ENCODE data around the gene CHAT. TPM values are rescaled to one million over a fixed set of nuclear protein-coding genes. Genes with fewer than 3 reads are reported as not detected.

The CHAT gene
- total RNA-seq, 1 experiment from 2014 or later: not detected

DNA sequence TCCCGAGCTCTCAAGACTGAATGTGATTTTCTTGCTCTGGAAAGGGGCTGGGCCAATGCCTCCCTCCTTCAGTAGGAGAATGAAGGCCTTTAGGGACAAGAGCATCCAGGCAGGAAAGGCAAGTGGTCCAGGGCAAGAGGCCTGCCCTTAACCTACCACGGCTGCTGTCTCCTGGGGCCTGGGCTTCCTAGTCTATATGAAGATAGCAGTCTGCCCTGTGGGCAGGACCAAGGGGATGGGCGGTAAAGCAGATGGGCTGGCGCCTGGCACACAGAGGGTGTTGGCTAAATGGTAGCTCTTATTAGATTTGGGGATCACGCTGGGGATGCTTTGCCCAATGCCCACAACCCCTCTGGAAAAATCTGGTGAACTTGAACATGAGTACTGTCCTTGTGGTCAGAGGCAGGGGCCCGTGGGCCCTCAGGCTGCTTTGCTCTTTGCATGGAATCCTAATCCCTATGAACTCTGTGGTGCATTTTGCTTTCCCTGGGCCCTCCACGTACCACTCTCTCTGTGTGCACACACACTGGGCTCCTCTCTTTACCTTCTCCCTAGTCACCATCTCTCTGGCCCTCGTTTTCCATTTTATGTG lies 20.3 kb downstream of the CHAT start:
- H2BK20ac ChIP-seq (ENCODE audit: low read depth, low read length, poor library complexity, severe bottlenecking): no peak overlapping the region
- TF ChIP-seq, protein P1, sequence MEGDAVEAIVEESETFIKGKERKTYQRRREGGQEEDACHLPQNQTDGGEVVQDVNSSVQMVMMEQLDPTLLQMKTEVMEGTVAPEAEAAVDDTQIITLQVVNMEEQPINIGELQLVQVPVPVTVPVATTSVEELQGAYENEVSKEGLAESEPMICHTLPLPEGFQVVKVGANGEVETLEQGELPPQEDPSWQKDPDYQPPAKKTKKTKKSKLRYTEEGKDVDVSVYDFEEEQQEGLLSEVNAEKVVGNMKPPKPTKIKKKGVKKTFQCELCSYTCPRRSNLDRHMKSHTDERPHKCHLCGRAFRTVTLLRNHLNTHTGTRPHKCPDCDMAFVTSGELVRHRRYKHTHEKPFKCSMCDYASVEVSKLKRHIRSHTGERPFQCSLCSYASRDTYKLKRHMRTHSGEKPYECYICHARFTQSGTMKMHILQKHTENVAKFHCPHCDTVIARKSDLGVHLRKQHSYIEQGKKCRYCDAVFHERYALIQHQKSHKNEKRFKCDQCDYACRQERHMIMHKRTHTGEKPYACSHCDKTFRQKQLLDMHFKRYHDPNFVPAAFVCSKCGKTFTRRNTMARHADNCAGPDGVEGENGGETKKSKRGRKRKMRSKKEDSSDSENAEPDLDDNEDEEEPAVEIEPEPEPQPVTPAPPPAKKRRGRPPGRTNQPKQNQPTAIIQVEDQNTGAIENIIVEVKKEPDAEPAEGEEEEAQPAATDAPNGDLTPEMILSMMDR (conservative IDR thresholded peaks at IDR 0.05): no peak
- no peak overlapping the region for H2AFZ ChIP-seq (ENCODE audit: low read length)
- H3K4me2 ChIP-seq (ENCODE audit: insufficient read depth, insufficient read length, low read length): no peak overlapping the region
- H3K9me3 Mint-ChIP-seq: no peaks in the 10 kb centered on the region
- H3K56ac ChIP-seq (ENCODE audit: insufficient read length, low read depth, low read length): no peak overlapping the region
- peaks cover 0 to 3% of the 10 kb centered on the region in 2 experiments; a peak in 1 of 4 replicates for H3K4me1 Mint-ChIP-seq
- H3K9me3 ChIP-seq (ENCODE audit: control insufficient read depth, low read depth, low read length): no peaks in the 10 kb centered on the region
- H3K4me1 ChIP-seq (ENCODE audit: insufficient read depth, low read length): no peaks in the 10 kb centered on the region
- H3K4me3 Mint-ChIP-seq: no peak overlapping the region
- DNase-seq: no peak
- no peaks in the 10 kb centered on the region for H3K79me1 ChIP-seq (ENCODE audit: insufficient read depth, low read depth, low read length, poor library complexity, severe bottlenecking)
- H2BK120ac ChIP-seq (ENCODE audit: low read depth, low read length, poor library complexity, severe bottlenecking): no peak overlapping the region
- H2AK5ac ChIP-seq (ENCODE audit: insufficient read length, low read length): no peak overlapping the region
- H4K8ac ChIP-seq (replicated peaks; ENCODE audit: insufficient read length, low read depth, low read length): no peak overlapping the region
- no peak overlapping the region for H3T11ph ChIP-seq (ENCODE audit: low read length)
- peaks cover 36% of the 10 kb centered on the region for H3K27me3 Mint-ChIP-seq (ENCODE audit: low read depth)
- no peak overlapping the region for H3K4ac ChIP-seq (ENCODE audit: low read depth, low read length)
- H3K23me2 ChIP-seq (ENCODE audit: insufficient read length, low read depth, low read length, poor library complexity, severe bottlenecking): no peaks in the 10 kb centered on the region
- H3K79me2 ChIP-seq (ENCODE audit: insufficient read depth, low read length): no peaks in the 10 kb centered on the region
- no peak overlapping the region for H2BK12ac ChIP-seq (ENCODE audit: insufficient read length, low read depth, low read length)
- no peak overlapping the region for H4K91ac ChIP-seq (ENCODE audit: insufficient read length, low read depth, low read length)
- no peak overlapping the region for H3K14ac ChIP-seq (ENCODE audit: insufficient read depth, low read length)
- no peak overlapping the region for H3K18ac ChIP-seq (ENCODE audit: insufficient read length, low read depth, low read length)
- no CpG with 5 or more reads among the region's 8 CpGs for WGBS (ENCODE audit: extremely low coverage, insufficient read length, low lambda C conversion rate)
- H3K9ac ChIP-seq (ENCODE audit: extremely low read depth, insufficient read length, low read length): no peak overlapping the region
- no peak overlapping the region for H3K27ac ChIP-seq (ENCODE audit: insufficient read length, low read depth, low read length)
- no peaks in the 10 kb centered on the region for H3K27me3 ChIP-seq (ENCODE audit: insufficient read depth, low read length)
- no peak overlapping the region for H2BK15ac ChIP-seq (ENCODE audit: low read depth, low read length)
- H4K5ac ChIP-seq (ENCODE audit: insufficient read length, low read depth, low read length): no peak overlapping the region
- H4K20me1 ChIP-seq (ENCODE audit: control insufficient read depth, insufficient read depth, insufficient read length): no peaks in the 10 kb centered on the region
- no peak overlapping the region for H3K27ac Mint-ChIP-seq
- H3K36me3 Mint-ChIP-seq (ENCODE audit: insufficient read depth in 1 of 3, low read depth in 3 of 3): no peaks in the 10 kb centered on the region
- H2BK5ac ChIP-seq (ENCODE audit: insufficient read length, low read length): no peak overlapping the region
- no peak overlapping the region for H3K23ac ChIP-seq (ENCODE audit: insufficient read length, low read depth, low read length)
